Smooth muscle cell (in vitro differentiated cells): Measurements from ENCODE around the gene ARHGAP9. TPM values are rescaled to one million over a fixed set of nuclear protein-coding genes. Genes with fewer than 3 reads are reported as not detected.

Experiments
- DNase-seq: peaks from one replicate; lab custom pipeline; 2025; ENCODE audit not compliant: unreplicated experiment; lab: John Stamatoyannopoulos, UW
- H2AFZ ChIP-seq: fragments of 200-600 bp; sonication (generic); 2 replicates; pipeline ENCODE4 v1.6.0; 2016; ENCODE audit warnings: antibody characterized with exemption, low read depth, mild to moderate bottlenecking
- H3F3A ChIP-seq: fragments of 200-600 bp; sonication (generic); 2 replicates; pipeline ENCODE4 v1.6.0; 2017; ENCODE audit warnings: antibody characterized with exemption, low read depth
- H3K27ac ChIP-seq: fragments of 200-600 bp; sonication (generic); 2 replicates; pipeline ENCODE4 v1.5.1; 2016; ENCODE audit warnings: low read depth, mild to moderate bottlenecking
- H3K27me3 ChIP-seq: fragments of 200-600 bp; sonication (generic); 2 replicates; pipeline ENCODE4 v1.6.1; 2016; ENCODE audit warnings: low read depth, mild to moderate bottlenecking
- H3K36me3 ChIP-seq: fragments of 200-600 bp; sonication (generic); 2 replicates; pipeline ENCODE4 v1.5.1; 2016; ENCODE audit warnings: low read depth
- H3K4me1 ChIP-seq: fragments of 200-600 bp; sonication (generic); 2 replicates; pipeline ENCODE4 v1.5.1; 2016; ENCODE audit warnings: low read depth
- H3K4me2 ChIP-seq: fragments of 200-600 bp; sonication (generic); 2 replicates; pipeline ENCODE4 v1.6.0; 2016; ENCODE audit warnings: mild to moderate bottlenecking
- H3K4me3 ChIP-seq: fragments of 200-600 bp; sonication (generic); 2 replicates; pipeline ENCODE4 v1.5.1; 2016; ENCODE audit warnings: mild to moderate bottlenecking
- H3K79me2 ChIP-seq: fragments of 200-600 bp; sonication (generic); 2 replicates; pipeline ENCODE4 v1.6.0; 2016; ENCODE audit warnings: low read depth, mild to moderate bottlenecking
- H3K9ac ChIP-seq: fragments of 200-600 bp; sonication (generic); 2 replicates; pipeline ENCODE4 v1.6.0; 2016; ENCODE audit warnings: low read depth
- H3K9me3 ChIP-seq: fragments of 200-600 bp; sonication (generic); replicated peaks from 2 replicates; pipeline ENCODE4 v1.5.1; 2016; ENCODE audit warnings: low read depth
- H4K20me1 ChIP-seq: fragments of 200-600 bp; sonication (generic); 2 replicates; pipeline ENCODE4 v1.6.0; 2016; ENCODE audit warnings: low read depth
- CTCF ChIP-seq: fragments of 200-600 bp; sonication (generic); IDR thresholded peaks from 2 replicates; pipeline ENCODE4 v1.5.1; 2017; ENCODE audit warnings: borderline replicate concordance, mild to moderate bottlenecking, antibody characterized with exemption; ENCODE audit not compliant: insufficient read depth, poor library complexity, severe bottlenecking
- WGBS: methylation state at CpG from one replicate; pipeline ENCODE4 v1.1.7; 2016; ENCODE audit warnings: low lambda C conversion rate; 5-methylcytosine and 5-hydroxymethylcytosine counted together
- polyA plus RNA-seq: library from polyadenylated mRNA; unstranded; fragments of >200 nt; fragmentation: Nextera tagmentation; extraction: Ambion mirVana; gene quantifications from 2 replicates; pipeline ENCODE4 v1.2.1, GENCODE V29; 2016
- total RNA-seq: library from RNA; depleted of rRNA; stranded (reverse); fragments of >200 nt; gene quantifications from 2 replicates; pipeline ENCODE4 v1.2.3, GENCODE V29; 2014

Gene ARHGAP9
- total and polyA plus RNA-seq, 2 experiments from 2014 or later = 1.3 TPM; not detected in 1

GRCh38 chr12:57467915-57468314, 11.8 kb downstream of the ARHGAP9 start:
- Histone ChIP-seq H3K27ac (no peak overlapping the region), H3K4me2 (no peak overlapping the region), H3K9ac (no peak overlapping the region), H4K20me1 (no peaks in the 10 kb centered on the region), H3K4me1 (no peaks in the 10 kb centered on the region), H2AFZ (no peak overlapping the region), H3K36me3 (no peaks in the 10 kb centered on the region), H3K9me3 (no peaks in the 10 kb centered on the region), H3K4me3 (no peak overlapping the region), H3K79me2 (no peaks in the 10 kb centered on the region), H3F3A (no peaks in the 10 kb centered on the region), H3K27me3 (peaks cover 17% of the 10 kb centered on the region)
- DNase-seq = no peak
- 87% methylated on average over 11 of the region's 11 CpGs for WGBS
- TF ChIP-seq CTCF = no peak

- no peak for DNase-seq
- no peak overlapping the region for H3K27ac ChIP-seq
- H2AFZ ChIP-seq = no peak overlapping the region
- no peak overlapping the region for H3K4me3 ChIP-seq
- no peaks in the 10 kb centered on the region for H3K79me2 ChIP-seq
- WGBS = 94% methylated on average over 12 of the region's 12 CpGs
- H3K36me3 ChIP-seq = no peaks in the 10 kb centered on the region
- H3K9ac ChIP-seq = no peak overlapping the region
- H3K4me2 ChIP-seq = no peak overlapping the region
- H3K9me3 ChIP-seq = no peaks in the 10 kb centered on the region
- H3K27me3 ChIP-seq = peaks cover 12% of the 10 kb centered on the region
- H3F3A ChIP-seq = no peaks in the 10 kb centered on the region
- H4K20me1 ChIP-seq = no peaks in the 10 kb centered on the region
- TF ChIP-seq CTCF = no peak
- no peaks in the 10 kb centered on the region for H3K4me1 ChIP-seq
Measured at GRCh38 chr12:57467212-57467874, 12.3 kb downstream of the ARHGAP9 start.

GRCh38 chr12:57465747-57466505, 13.7 kb downstream of the ARHGAP9 start:
- 84% methylated on average over 14 of the region's 14 CpGs for WGBS
- no peaks in the 10 kb centered on the region for H3K79me2 ChIP-seq
- H4K20me1 ChIP-seq = no peaks in the 10 kb centered on the region
- DNase-seq = no peak
- no peaks in the 10 kb centered on the region for H3K36me3 ChIP-seq
- H3F3A ChIP-seq = peaks cover under 1% of the 10 kb centered on the region
- no peak overlapping the region for H3K9ac ChIP-seq
- H2AFZ ChIP-seq = no peak overlapping the region
- H3K9me3 ChIP-seq = no peaks in the 10 kb centered on the region
- peaks cover under 1% of the 10 kb centered on the region for H3K4me1 ChIP-seq
- H3K27me3 ChIP-seq = no peaks in the 10 kb centered on the region
- no peak overlapping the region for H3K4me2 ChIP-seq
- H3K27ac ChIP-seq = no peak overlapping the region
- no peak overlapping the region for H3K4me3 ChIP-seq
- TF ChIP-seq CTCF = no peak
